ENCODE measurements around the gene NCOR1. TPM values are rescaled to one million over a fixed set of nuclear protein-coding genes. Genes with fewer than 3 reads are reported as not detected.

The NCOR1 gene
- total and polyA plus RNA-seq, 9 of the 15 experiments (the other 6 are each of a cell fraction or from before 2014, with no cell fraction given): 20.2 to 66.5 (median 50.9) TPM

DNA sequence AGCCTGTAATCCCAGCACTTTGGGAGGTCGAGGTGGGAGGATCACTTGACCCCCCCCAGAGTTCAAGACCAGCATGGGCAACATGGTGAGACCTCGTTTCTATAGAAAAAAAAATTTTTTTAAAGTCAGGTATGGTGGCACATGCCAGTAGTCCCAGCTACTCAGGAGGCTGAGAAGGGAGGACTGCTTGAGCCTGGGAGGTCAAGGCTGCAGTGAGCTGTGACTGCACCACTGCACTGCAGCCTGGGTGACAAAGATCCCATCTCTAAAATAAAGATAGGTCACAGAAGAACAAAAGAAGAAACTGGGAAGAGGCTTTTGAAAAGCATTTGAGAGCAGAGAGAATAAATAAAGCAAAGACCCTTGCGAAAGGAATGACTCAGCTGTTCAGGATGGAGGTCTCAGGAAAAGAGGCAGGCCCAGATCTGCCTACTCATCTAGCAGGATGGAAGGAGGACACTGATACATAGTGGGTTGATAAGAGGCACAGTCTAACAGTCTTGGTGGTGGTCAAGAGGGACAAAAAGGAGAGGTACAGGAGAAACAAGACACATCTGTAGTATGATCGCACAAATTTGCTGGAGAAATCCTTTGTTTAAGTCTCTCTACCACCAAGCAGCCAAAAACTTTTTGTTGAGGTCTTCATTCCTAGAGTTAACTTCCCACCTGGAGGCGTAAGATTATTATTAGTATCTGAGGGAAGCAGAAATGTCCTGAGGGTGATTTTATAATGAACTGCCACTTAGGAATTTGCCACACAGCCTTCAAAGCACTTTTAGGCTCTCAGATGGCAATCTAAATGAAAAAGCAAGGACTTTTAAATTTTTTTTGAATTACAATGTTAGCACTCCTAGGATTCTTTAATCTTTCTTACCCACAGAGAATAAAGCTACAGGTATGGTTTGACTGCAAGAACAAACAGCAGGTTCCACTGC, 233.4 kb downstream of the NCOR1 start (continued):
- TF ChIP-seq E4F1 (CRISPR knock-in tag; IDR thresholded peaks at IDR 0.05; ENCODE audit: borderline replicate concordance): no peak
- no peak for TF ChIP-seq HDAC8 (tag; IDR thresholded peaks at IDR 0.05)
- peak; percentile 28 to 53; a peak in 2 of 4 replicates for TF ChIP-seq TRIM24 (IDR thresholded peaks at IDR 0.05)
- no peak for TF ChIP-seq ILK (tag; IDR thresholded peaks at IDR 0.05; ENCODE audit: borderline replicate concordance, low read depth)
- no peak for TF ChIP-seq ILF3 (IDR thresholded peaks at IDR 0.05; ENCODE audit: borderline replicate concordance)
- TF ChIP-seq TAF7 (tag; IDR thresholded peaks at IDR 0.05): no peak

- Histone ChIP-seq H3K4me1 (replicated peaks in 1 of 2; ENCODE audit: control insufficient read depth in 2 of 2, insufficient read depth in 2 of 2, low read length in 2 of 2) (peaks cover 20 to 34% of the 10 kb centered on the region in 2 experiments; a peak in 4 of 5 replicates), H3K9me1 (ENCODE audit: control insufficient read depth, insufficient read depth, low read length) (no peaks in the 10 kb centered on the region), H3K4me2 (ENCODE audit: insufficient read depth, low read length) (no peak overlapping the region), H3K4me3 (no peak overlapping the region), H3K9me3 (replicated peaks; ENCODE audit: control insufficient read depth, insufficient read depth, low read depth, low read length) (no peaks in the 10 kb centered on the region), H3K27ac (ENCODE audit: extremely low read depth, low read depth, low read length) (peak overlapping the region; percentile 83), H3K9ac (ENCODE audit: insufficient read depth in 1 of 2, low read depth in 2 of 2, low read length in 2 of 2) (peak overlapping the region in 1 of 2 experiments; percentile 38; a peak in 1 of 4 replicates), H4K20me1 (replicated peaks; ENCODE audit: control insufficient read depth, insufficient read depth, low read length) (no peaks in the 10 kb centered on the region), H3K79me2 (ENCODE audit: control insufficient read depth, insufficient read depth, low read length) (peaks cover 7% of the 10 kb centered on the region; the same call in 2 of the 3 replicates), H3K36me3 (ENCODE audit: control insufficient read depth, insufficient read depth, low read length) (peaks cover 39% of the 10 kb centered on the region; the same call in 2 of the 3 replicates), H2AFZ (ENCODE audit: low read depth, low read length) (no peak overlapping the region), H3K27me3 (ENCODE audit: control insufficient read depth in 2 of 2, insufficient read depth in 2 of 2, low read length in 2 of 2) (no peaks in the 10 kb centered on the region)
- ATAC-seq (peak; percentile 40), FAIRE-seq (peak; percentile 37), DNase-seq (ENCODE audit: extremely low read depth in 1 of 4, low spot score in 3 of 4) (no peak)
- WGBS (ENCODE audit: insufficient coverage, low coverage, missing lambda C conversion rate): 10% methylated on average over 2 of the region's 2 CpGs
- in situ Hi-C loops (cut with MboI) (no loop called here), intact Hi-C loops (cut with micrococcal nuclease) (loop anchor here (5.0 kb wide), 1 partner anchor 34 kb away; the partner anchor contains the start of gene ADORA2B)
- no TSS peak for BruUV-seq (replicated peaks)
- ChIA-PET POLR2A (interaction anchor here (0.5 kb wide), 1 partner anchor 11 kb away, joined by 3 read pairs; no protein-coding TSS in a partner anchor), CTCF (ENCODE audit: low intra/inter-chr PET ratio) (no interaction called here)
- TF ChIP-seq ZNF124 (CRISPR knock-in tag; IDR thresholded peaks at IDR 0.05): no peak
- 0 out of 2 replicates have a peak, but pooled peaks have one; percentile 13 for TF ChIP-seq FOSL1 (tag; conservative IDR thresholded peaks at IDR 0.05)
- no peak for TF ChIP-seq ZNF274 (IDR thresholded peaks at IDR 0.05; ENCODE audit: borderline replicate concordance, low read depth, low read length)
- 0 out of 2 replicates have a peak, but pooled peaks have one; percentile 16 for TF ChIP-seq SPI1 (IDR thresholded peaks at IDR 0.05; ENCODE audit: borderline replicate concordance, low read depth, low read length)
- TF ChIP-seq ZNF740 (CRISPR knock-in tag; IDR thresholded peaks at IDR 0.05): peak; percentile 36; the same call in 1 of the 2 replicates
- no peak for TF ChIP-seq ZNF740 (tag; IDR thresholded peaks at IDR 0.05)
- 0 out of 2 replicates have a peak, but pooled peaks have one; percentile 9 for TF ChIP-seq ADNP (tag; IDR thresholded peaks at IDR 0.05)
Observed at GRCh38 chr17:15981208-15981607, 234.1 kb downstream of the NCOR1 start.
